Gastrocnemius medialis (tissue), 4 donors: ENCODE measurements around the gene KRT78. TPM values are rescaled to one million over a fixed set of nuclear protein-coding genes. Genes with fewer than 3 reads are reported as not detected.

ENCODE experiments used
- ATAC-seq, 2 donors: fragments of 150-250 bp; one replicate each; pipeline ENCODE4 v1.9.1; 2016
- DNase-seq, 2 donors: peaks; one replicate each; pipeline ENCODE4 v3.0.0-alpha.2; 2019
- H3K27ac ChIP-seq, 4 donors: fragments of 200-600 bp; sonication (generic); 1 replicate in 1 of 4; 2 replicates in 3 of 4; pipeline ENCODE4 v1.5.1; 2016 to 2018; ENCODE audit warnings: mild to moderate bottlenecking in 2 of 4, moderate library complexity in 1 of 4
- H3K27me3 ChIP-seq, 3 donors: fragments of 200-600 bp; sonication (generic) in 2 of 3; 1 replicate in 1 of 3; 2 replicates in 2 of 3; pipeline versions ENCODE4 v1.5.1 to v1.6.0; 2016 to 2019; ENCODE audit warnings: mild to moderate bottlenecking in 1 of 3, moderate library complexity in 1 of 3
- H3K36me3 ChIP-seq, 2 donors: fragments of 200-600 bp; sonication (generic) in 1 of 2; one replicate each; pipeline ENCODE4 v1.5.1; 2017 to 2018
- H3K4me1 ChIP-seq, 2 donors: fragments of 200-600 bp; sonication (generic) in 1 of 2; one replicate each; pipeline ENCODE4 v1.5.1; 2016 to 2017; ENCODE audit warnings: mild to moderate bottlenecking in 2 of 2
- H3K4me3 ChIP-seq, 4 donors: fragments of 200-600 bp; sonication (generic) in 3 of 4; 1 replicate in 1 of 4; 2 replicates in 3 of 4; pipeline ENCODE4 v1.5.1; 2016 to 2019; ENCODE audit warnings: mild to moderate bottlenecking in 2 of 4
- H3K9me3 ChIP-seq, 3 donors: fragments of 200-600 bp; sonication (generic) in 2 of 3; 1 replicate in 1 of 3; 2 replicates in 2 of 3; pipeline ENCODE4 v1.5.1; 2016 to 2019
- CTCF ChIP-seq, 5 experiments: fragments of 450-650 bp in 3 of 5; fragments of 200-600 bp in 2 of 5; sonication (generic) in 2 of 5; IDR thresholded peaks in 4 of 5; conservative IDR thresholded peaks in 1 of 5; 1 replicate in 4 of 5; 2 replicates in 1 of 5; pipeline ENCODE4 v1.5.1; 2016 to 2019; ENCODE audit warnings: antibody characterized with exemption in 5 of 5, mild to moderate bottlenecking in 3 of 5, moderate library complexity in 3 of 5
- POLR2A ChIP-seq, 2 donors: fragments of 450-650 bp; IDR thresholded peaks; one replicate each; pipeline ENCODE4 v1.6.1; 2017; ENCODE audit warnings: antibody characterized with exemption in 2 of 2, mild to moderate bottlenecking in 2 of 2, moderate library complexity in 2 of 2
- in situ Hi-C, 4 donors: fragments of 200-750 bp; cut with MboI; loops; one replicate each; pipeline versions ENCODE4 v1.15.0 to v1.8.0; 2017; ENCODE audit warnings: low sequenced_read_pairs in 4 of 4
- intact Hi-C: fragments of 100-400 bp; cut with DNase I; formaldehyde crosslinking; loops from one replicate; pipeline ENCODE4 v1.15.1; 2023; ENCODE audit warnings: low total_unique reads
- total RNA-seq, 4 donors: library from RNA; depleted of rRNA; stranded (reverse); fragments of >200 nt; gene quantifications; one replicate each; pipeline versions ENCODE4 v1.1.0 to v1.2.3, GENCODE V29; 2016

KRT78 gene
- total RNA-seq, 4 donors from 2014 or later: not detected

GRCh38 chr12:52871291-52872039 lies 22.7 kb upstream of the KRT78 start:
- ATAC-seq (peak in 1 of 2 donors; percentile 17), DNase-seq (peak in 1 of 2 donors; percentile 23)
- H3K4me1 ChIP-seq: peaks cover 5 to 9% of the 10 kb centered on the region in 2 donors
- intact Hi-C loops: no loop called here
- no peaks in the 10 kb centered on the region for H3K9me3 ChIP-seq
- in situ Hi-C loops: no loop called here
- H3K36me3 ChIP-seq: no peaks in the 10 kb centered on the region
- no peaks in the 10 kb centered on the region for H3K27me3 ChIP-seq
- no peak for TF ChIP-seq CTCF (IDR thresholded peaks at IDR 0.05 in 4 of 5, conservative IDR thresholded peaks at IDR 0.05 in 1 of 5)
- H3K27ac ChIP-seq: peak overlapping the region; percentile 18 to 43 (median 26)
- no peak overlapping the region for H3K4me3 ChIP-seq

- Histone ChIP-seq H3K9me3 (no peaks in the 10 kb centered on the region), H3K27me3 (no peaks in the 10 kb centered on the region), H3K36me3 (no peaks in the 10 kb centered on the region), H3K27ac (peak overlapping the region in 3 of 4 donors; percentile 19 to 43 (median 28)), H3K4me3 (no peak overlapping the region), H3K4me1 (peaks cover 5 to 9% of the 10 kb centered on the region in 2 donors)
- no peak for DNase-seq
- ATAC-seq: no peak
- in situ Hi-C loops: no loop called here
- intact Hi-C loops: no loop called here
- TF ChIP-seq POLR2A (IDR thresholded peaks at IDR 0.05) (no peak), CTCF (IDR thresholded peaks at IDR 0.05 in 4 of 5, conservative IDR thresholded peaks at IDR 0.05 in 1 of 5) (peak in 4 of 5 experiments; percentile 15 to 37 (median 30))
These were observed 21.8 kb upstream of the KRT78 start for GRCh38 chr12:52870361-52871290.

DNA sequence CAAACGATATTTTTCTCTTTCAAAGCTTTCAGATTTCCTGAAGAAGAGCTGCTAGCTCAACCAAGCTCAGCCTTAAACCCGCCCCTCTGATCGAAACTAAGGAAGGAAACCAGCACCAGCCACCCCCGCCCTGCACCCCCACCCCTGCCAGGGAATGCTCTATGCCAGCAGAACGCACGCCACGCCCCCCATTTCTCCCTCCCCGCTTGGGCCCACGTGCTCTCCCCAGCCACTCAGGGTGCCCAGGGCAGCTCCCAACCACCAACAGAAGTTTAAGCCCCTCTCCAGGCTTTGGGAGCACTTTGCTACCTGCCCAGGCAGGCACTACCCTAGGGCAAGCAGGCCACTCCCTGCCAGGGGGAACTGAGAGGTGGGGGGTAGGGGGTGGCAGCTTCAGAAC lies 18.8 kb upstream of the KRT78 start:
- Histone ChIP-seq H3K27me3 (no peaks in the 10 kb centered on the region), H3K36me3 (no peaks in the 10 kb centered on the region), H3K4me1 (peaks cover 0 to 3% of the 10 kb centered on the region in 2 donors), H3K4me3 (no peak overlapping the region), H3K27ac (no peak overlapping the region), H3K9me3 (no peaks in the 10 kb centered on the region)
- in situ Hi-C loops: no loop called here
- ATAC-seq (no peak), DNase-seq (peak in 1 of 2 donors; percentile 25)
- TF ChIP-seq POLR2A (IDR thresholded peaks at IDR 0.05) (no peak), CTCF (IDR thresholded peaks at IDR 0.05 in 4 of 5, conservative IDR thresholded peaks at IDR 0.05 in 1 of 5) (no peak)
- intact Hi-C loops: no loop called here

DNA sequence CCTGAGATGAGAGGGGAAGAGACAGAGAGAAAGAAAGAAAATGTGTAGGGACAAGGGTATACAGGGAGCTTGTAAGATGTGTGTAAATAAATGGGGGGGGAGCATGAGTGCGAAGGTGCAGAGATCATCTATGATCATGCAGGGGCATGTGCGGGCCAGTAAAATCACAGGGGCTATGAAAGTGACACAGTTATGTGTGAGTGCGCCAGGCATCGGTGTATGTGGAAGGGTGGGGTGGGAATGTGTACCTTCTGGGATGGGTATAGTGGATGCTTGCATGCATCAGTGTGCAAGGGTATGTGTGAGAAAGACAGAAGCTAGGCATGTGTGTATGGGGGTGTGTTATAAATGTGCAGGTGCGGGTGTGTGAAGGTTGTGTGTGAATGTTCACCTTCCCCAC lies 18.4 kb upstream of the KRT78 start:
- Histone ChIP-seq H3K9me3 (no peaks in the 10 kb centered on the region), H3K4me3 (no peak overlapping the region), H3K36me3 (no peaks in the 10 kb centered on the region), H3K27me3 (no peaks in the 10 kb centered on the region), H3K27ac (no peak overlapping the region), H3K4me1 (peaks cover 0 to 3% of the 10 kb centered on the region in 2 donors)
- intact Hi-C loops (no loop called here), in situ Hi-C loops (no loop called here)
- no peak for DNase-seq
- ATAC-seq: no peak
- TF ChIP-seq CTCF (IDR thresholded peaks at IDR 0.05 in 4 of 5, conservative IDR thresholded peaks at IDR 0.05 in 1 of 5) (no peak), POLR2A (IDR thresholded peaks at IDR 0.05) (no peak)
